Measurements from ENCODE around the gene MAMDC2.

MAMDC2 gene

GRCh38 chr9:70114898-70115297 is 71.2 kb downstream of the MAMDC2 start:
- Histone ChIP-seq H3K9ac (ENCODE audit: low read length) (no peak overlapping the region), H3K4me2 (ENCODE audit: low read depth, low read length, poor library complexity, severe bottlenecking) (no peak overlapping the region)

DNA sequence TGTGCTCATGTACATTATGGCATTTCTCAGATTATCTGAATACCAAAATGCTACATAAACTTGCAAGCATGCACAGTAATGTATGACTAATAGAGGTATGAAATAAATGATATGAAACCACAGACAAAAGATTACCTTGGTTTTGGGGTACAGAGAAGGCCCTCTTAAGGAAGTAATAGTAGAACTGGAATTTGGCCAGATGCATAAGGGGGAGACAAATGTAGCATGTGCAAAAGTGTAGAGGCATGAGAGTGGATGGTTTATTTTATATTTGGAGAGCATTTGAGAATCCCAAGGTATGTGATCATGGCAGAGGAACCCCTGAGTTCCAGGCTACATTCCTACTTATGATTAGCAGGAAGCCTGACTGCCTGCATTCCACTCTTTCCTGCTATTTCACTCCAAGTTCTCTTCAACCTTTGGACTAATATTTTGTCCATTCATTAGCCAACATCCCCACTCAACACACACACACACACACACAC is 74.2 kb downstream of the MAMDC2 start:
- Histone ChIP-seq H3K36me3 (ENCODE audit: low read length) (no peaks in the 10 kb centered on the region), H3K9me3 (ENCODE audit: insufficient read depth, low read length) (no peaks in the 10 kb centered on the region), H3K9me2 (replicated peaks; ENCODE audit: insufficient read depth, low read length) (no peaks in the 10 kb centered on the region), H2AFZ (ENCODE audit: low read depth, low read length, severe bottlenecking) (no peak overlapping the region), H3K79me2 (ENCODE audit: insufficient read depth, low read length) (no peaks in the 10 kb centered on the region), H3K9ac (ENCODE audit: low read length) (no peak overlapping the region), H4K20me1 (ENCODE audit: low read depth, low read length) (no peaks in the 10 kb centered on the region), H3K27me3 (ENCODE audit: low read length) (no peaks in the 10 kb centered on the region), H3F3A (ENCODE audit: insufficient read depth) (no peaks in the 10 kb centered on the region), H3K4me3 (ENCODE audit: insufficient read depth, low read length, poor library complexity, severe bottlenecking) (no peak overlapping the region), H3K4me2 (ENCODE audit: low read depth, low read length, poor library complexity, severe bottlenecking) (no peak overlapping the region), H3K27ac (ENCODE audit: low read depth, low read length) (no peak overlapping the region)
- TF ChIP-seq EZH2phosphoT487 (conservative IDR thresholded peaks at IDR 0.05; ENCODE audit: low read length) (no peak), CTCF (IDR thresholded peaks at IDR 0.05; ENCODE audit: insufficient read depth, low read length, poor library complexity, severe bottlenecking) (no peak)

More at GRCh38 chr9:70114898-70115297, 71.2 kb downstream of the MAMDC2 start:
- H3K27ac ChIP-seq (ENCODE audit: low read depth, low read length) = no peak overlapping the region
- no peak overlapping the region for H3K4me3 ChIP-seq (ENCODE audit: insufficient read depth, low read length, poor library complexity, severe bottlenecking)
- no peaks in the 10 kb centered on the region for H3K27me3 ChIP-seq (ENCODE audit: low read length)
- H3K9me3 ChIP-seq (ENCODE audit: insufficient read depth, low read length) = no peaks in the 10 kb centered on the region
- H2AFZ ChIP-seq (ENCODE audit: low read depth, low read length, severe bottlenecking) = no peak overlapping the region
- no peaks in the 10 kb centered on the region for H3K36me3 ChIP-seq (ENCODE audit: low read length)
- no peak for TF ChIP-seq EZH2phosphoT487 (conservative IDR thresholded peaks at IDR 0.05; ENCODE audit: low read length)
- no peak for TF ChIP-seq CTCF (IDR thresholded peaks at IDR 0.05; ENCODE audit: insufficient read depth, low read length, poor library complexity, severe bottlenecking)
- no peaks in the 10 kb centered on the region for H3K9me2 ChIP-seq (replicated peaks; ENCODE audit: insufficient read depth, low read length)
- no peaks in the 10 kb centered on the region for H3K79me2 ChIP-seq (ENCODE audit: insufficient read depth, low read length)
- no peaks in the 10 kb centered on the region for H3F3A ChIP-seq (ENCODE audit: insufficient read depth)
- H4K20me1 ChIP-seq (ENCODE audit: low read depth, low read length) = no peaks in the 10 kb centered on the region

GRCh38 chr9:70119786-70120185 is 76.1 kb downstream of the MAMDC2 start:
- H3K36me3 ChIP-seq (ENCODE audit: low read length) = no peaks in the 10 kb centered on the region
- H3F3A ChIP-seq (ENCODE audit: insufficient read depth) = no peaks in the 10 kb centered on the region
- no peaks in the 10 kb centered on the region for H3K79me2 ChIP-seq (ENCODE audit: insufficient read depth, low read length)
- H3K27ac ChIP-seq (ENCODE audit: low read depth, low read length) = no peak overlapping the region
- H3K4me2 ChIP-seq (ENCODE audit: low read depth, low read length, poor library complexity, severe bottlenecking) = no peak overlapping the region
- TF ChIP-seq EZH2phosphoT487 (conservative IDR thresholded peaks at IDR 0.05; ENCODE audit: low read length) = no peak
- TF ChIP-seq CTCF (IDR thresholded peaks at IDR 0.05; ENCODE audit: insufficient read depth, low read length, poor library complexity, severe bottlenecking) = no peak
- no peak overlapping the region for H2AFZ ChIP-seq (ENCODE audit: low read depth, low read length, severe bottlenecking)
- no peaks in the 10 kb centered on the region for H3K9me3 ChIP-seq (ENCODE audit: insufficient read depth, low read length)
- no peak overlapping the region for H3K9ac ChIP-seq (ENCODE audit: low read length)
- H3K4me3 ChIP-seq (ENCODE audit: insufficient read depth, low read length, poor library complexity, severe bottlenecking) = no peak overlapping the region
- no peaks in the 10 kb centered on the region for H4K20me1 ChIP-seq (ENCODE audit: low read depth, low read length)
- H3K9me2 ChIP-seq (replicated peaks; ENCODE audit: insufficient read depth, low read length) = no peaks in the 10 kb centered on the region
- H3K27me3 ChIP-seq (ENCODE audit: low read length) = no peaks in the 10 kb centered on the region
